Measurements from ENCODE around the gene TBL3. TPM values are rescaled to one million over a fixed set of nuclear protein-coding genes. Genes with fewer than 3 reads are reported as not detected.
A peak's percentile ranks its signal among the peaks of the same experiment; 100 is the strongest.

TBL3 gene
- total RNA-seq, 2 donors from 2014 or later: 22.0 to 23.6 TPM

DNA sequence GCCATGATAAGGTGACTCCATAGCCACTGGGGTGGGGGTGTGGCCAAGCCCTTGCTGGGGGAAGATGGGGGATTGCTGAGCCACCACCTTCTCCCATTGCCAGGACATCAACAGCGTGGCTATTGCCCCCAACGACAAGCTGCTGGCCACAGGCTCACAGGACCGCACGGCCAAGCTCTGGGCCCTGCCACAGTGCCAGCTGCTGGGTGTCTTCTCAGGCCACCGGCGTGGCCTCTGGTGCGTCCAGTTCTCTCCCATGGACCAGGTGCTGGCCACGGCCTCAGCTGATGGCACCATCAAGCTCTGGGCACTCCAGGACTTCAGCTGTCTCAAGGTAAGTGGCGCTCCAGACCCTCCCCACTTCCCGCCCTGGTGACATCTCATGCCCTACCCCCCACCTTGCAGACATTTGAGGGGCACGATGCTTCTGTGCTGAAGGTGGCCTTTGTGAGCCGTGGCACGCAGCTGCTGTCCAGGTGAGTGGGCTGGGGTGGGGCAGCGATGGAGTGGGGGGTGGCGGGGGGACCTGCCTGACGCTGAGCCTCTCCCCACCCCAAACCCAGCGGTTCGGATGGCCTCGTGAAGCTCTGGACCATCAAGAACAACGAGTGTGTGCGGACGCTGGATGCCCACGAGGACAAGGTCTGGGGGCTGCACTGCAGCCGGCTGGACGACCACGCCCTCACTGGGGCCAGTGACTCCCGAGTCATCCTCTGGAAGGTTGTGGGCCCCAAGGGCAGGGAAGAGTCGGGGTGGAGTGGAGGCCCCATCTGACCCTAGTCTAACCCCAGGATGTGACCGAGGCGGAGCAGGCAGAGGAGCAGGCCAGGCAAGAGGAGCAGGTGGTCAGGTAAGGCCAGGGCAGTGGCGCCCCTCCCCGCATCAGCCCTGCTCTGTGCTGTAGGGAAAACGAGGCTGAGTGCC, 5.4 kb downstream of the TBL3 start:
- intact Hi-C loops (cut with DNase I, micrococcal nuclease): no loop called here
- ATAC-seq (no peak), DNase-seq (peak in 1 of 2 donors; percentile 9)

DNA sequence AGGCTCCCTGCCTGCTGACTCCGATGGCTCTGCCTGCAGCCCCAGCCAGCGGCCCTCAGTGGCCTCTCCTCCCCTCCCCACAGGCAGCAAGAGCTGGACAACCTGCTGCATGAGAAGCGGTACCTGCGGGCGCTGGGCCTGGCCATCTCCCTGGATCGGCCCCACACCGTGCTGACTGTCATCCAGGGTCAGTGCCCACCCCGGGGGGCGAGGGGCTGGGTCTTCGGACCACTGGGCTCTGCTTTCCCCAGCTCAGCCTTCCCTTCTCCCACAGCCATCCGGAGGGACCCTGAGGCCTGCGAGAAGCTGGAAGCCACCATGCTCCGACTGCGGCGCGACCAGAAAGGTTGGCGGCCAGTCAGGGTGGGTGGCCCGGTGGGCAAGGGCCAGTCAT, 6.0 kb downstream of the TBL3 start:
- no peak for ATAC-seq

DNA sequence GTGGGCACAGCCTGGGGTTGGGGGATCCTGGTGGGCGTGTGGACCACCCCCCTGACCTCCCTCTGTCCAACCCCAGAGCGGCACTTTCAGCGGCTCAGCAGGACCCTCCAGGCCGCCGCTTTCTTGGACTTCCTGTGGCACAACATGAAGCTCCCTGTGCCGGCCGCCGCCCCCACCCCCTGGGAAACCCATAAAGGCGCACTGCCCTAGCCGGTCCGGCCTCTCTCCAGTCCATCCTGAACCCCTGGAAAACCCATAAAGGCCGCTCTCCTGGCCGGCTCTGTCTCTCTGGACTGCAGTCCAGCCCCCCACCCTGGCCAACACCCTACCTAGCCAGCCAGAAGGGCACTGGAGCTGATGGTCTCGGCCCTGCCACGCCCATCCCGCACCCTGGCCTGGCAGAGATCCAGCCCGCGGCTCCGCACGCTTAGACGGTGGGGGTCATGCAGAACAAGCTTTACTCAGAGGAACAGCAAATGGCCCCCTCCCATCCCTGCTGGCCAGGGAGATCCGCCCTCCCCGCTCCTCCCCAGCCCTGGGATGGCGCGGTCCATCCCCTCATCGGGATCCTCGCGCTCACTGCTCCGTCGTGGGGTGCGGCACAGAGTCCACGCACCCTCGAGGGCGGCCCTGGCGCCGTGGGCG, 6.7 kb downstream of the TBL3 start:
- peak in 1 of 2 donors; percentile 32 for DNase-seq
- intact Hi-C loops (cut with DNase I, micrococcal nuclease): no loop called here
- peak; percentile 0 for ATAC-seq

More for the DNA sequence above, 6.0 kb downstream of the TBL3 start:
- no peak for DNase-seq
- intact Hi-C loops (cut with DNase I, micrococcal nuclease): no loop called here

DNA sequence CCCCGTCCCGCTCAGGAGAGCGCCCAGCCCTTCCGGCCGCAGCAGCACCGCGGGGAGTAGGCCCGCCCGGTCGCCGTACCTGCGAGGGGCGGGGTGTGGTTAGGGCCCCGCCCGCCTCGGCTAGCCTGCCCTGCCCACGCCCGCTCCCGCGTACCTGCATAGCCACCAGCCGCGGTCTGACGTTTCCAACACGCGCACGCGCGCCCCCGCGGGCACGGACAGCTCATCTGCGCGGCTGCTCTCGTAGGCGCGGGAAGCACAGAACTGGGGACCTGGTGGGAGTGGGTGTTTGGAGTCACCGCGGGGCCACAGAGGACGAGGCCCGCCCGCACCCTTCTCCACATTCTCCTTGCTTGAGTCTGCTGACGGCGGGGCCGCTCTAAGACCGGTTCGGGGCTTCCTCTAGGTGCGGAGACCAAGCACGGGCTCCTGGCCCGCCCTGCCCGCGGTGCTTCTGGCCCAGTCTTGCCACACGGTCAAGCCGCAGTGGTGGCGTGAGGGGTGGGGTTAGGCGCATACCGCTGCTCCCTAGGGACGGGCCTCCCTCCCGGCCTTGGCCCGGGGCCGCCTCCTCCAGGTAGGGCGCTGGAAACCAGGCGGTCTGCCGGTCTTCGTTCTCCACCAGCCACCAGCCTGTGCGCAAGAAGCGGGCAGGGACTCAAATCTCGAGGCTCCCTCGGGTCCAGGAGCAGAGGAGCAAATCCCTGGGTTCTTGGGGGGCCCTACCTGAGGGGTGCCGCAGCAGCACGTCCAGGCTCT, 7.6 kb downstream of the TBL3 start:
- intact Hi-C loops (cut with DNase I, micrococcal nuclease): no loop called here
- DNase-seq (peak; percentile 90 to 92), ATAC-seq (peak; percentile 57)

DNA sequence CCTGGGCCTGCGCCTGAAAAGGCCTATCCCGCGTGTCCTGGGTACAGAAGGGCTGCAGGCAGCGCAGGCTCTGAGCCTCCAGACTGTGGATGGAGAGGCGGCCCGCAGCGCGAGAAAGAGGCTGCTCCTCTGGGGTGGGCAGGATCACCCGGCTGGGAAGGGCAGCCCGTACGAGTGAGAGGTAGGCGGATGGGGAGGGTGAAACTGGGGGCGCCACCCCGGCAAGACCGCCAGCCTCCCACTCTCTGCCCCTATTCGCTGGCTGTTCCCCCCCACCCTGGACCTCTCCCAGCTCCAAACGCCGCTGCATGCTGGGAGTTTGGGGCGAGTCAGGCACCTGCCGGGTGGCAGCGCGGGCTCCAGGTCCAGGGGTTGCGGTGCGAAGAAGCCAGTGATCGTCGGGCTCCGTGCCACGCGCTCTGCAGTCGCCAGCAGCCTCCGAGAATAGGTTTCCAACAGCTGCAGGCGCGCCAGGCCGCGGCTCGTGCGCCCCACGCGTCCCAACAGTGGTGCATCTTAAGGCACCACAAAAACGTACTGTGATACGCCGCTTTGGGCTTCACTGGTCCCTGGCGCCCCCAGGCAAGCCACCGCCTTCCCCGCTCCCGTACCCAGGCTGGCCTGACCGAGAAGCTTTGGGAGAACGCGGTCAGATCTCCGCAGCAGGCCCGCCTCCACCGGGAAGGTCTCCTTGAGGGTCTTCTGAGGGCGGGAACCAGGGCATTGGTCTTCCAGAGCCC, 8.3 kb downstream of the TBL3 start:
- intact Hi-C loops (cut with DNase I, micrococcal nuclease): no loop called here
- ATAC-seq (peak; percentile 6), DNase-seq (peak in 1 of 2 donors; percentile 60)

DNA sequence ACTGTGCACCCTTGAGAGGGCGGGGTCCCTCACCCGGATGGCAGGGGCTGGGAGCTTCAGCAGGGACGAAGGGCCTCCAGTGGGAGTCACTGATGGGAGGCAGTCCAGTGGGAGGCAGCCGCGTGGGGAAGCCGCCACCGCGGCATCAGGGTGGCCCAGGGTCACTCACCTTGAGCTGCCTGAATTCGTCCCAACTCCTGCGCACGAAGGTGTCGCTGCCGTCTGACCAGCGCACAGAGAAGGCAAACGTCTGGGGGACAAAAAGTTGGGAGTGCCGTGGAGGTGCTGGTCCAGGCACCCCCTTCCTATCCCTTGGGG, 8.9 kb downstream of the TBL3 start:
- no peak for ATAC-seq
- no peak for DNase-seq
- intact Hi-C loops (cut with DNase I, micrococcal nuclease): no loop called here

DNA sequence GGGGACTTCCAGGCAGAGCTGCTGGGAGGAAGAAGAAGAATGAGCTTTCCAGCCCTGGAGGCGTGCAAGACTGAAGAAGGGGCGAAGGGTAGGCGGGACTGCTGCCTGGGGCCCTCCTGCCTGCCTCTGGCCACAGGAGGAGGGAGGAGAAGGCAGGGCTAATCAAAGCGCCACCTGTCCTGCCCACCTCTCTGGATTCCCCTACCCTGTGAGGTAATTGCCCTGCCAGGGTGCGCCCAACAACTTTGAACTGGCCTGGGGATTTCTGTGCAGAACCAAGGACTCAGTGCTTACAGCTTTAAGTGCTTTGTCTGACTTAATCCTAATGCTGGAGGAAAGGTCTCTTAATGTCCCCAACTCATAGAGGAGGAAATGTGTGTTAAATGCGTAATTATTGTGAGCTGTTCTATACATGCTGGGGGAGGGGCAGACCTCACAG, 9.6 kb downstream of the TBL3 start, which contains the start of gene NOXO1:
NOXO1 (minus strand) TSS at position 72 of the 439 bp plus-strand sequence. CDS start 290 bp downstream, outside the sequence.
- peak; percentile 44 for ATAC-seq
- DNase-seq: peak; percentile 81 to 89
- intact Hi-C loops (cut with DNase I, micrococcal nuclease): no loop called here

DNA sequence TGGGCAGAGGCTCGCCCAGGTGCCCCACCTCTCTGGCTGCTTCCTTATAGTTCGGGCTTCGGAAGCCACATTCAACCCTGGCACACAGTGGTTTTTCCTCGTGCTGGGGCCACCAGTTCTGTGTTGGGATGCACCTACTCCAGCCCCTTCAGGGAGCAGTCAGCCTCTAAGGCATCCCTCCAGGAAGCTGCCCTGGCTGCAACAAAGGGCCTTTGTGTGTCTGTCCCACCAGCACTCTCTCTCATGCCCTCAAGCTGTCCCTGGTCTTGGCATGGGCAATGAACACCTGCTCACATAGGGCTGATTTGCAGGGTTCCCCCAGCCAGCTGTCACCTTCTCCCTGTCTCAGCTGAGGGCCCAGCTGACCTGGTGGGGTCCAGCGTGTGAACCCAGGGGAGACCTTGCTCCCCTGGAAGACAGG, 10.2 kb downstream of the TBL3 start:
- intact Hi-C loops (cut with DNase I, micrococcal nuclease): no loop called here
- peak; percentile 72 to 82 for DNase-seq
- ATAC-seq: peak; percentile 34

DNA sequence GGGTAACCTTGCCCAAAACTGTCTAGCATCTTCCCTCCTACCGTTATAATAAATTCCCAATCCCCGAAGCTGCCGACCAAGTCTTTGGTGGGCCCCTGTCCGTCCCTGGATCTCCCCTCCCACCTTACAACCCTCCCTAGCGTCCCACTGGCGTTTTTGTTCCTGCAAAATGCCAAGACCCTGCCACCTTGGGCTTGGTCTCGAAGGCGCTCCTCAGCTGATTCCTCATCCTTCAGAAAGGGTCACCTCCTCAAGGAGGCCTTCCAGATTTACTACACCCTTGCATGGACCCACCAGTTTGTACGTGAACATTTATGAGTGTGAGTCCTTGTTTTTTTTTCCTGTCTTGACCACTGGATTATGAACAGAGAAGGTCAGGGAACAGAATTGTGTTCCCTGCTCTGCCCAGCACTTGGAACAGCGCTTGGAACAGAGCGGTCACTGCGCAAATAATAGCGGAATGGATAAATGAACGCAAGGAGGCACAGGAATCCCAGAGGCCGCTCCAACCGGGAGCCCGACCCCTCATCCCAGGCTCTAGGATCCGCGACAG, 11.2 kb downstream of the TBL3 start:
- intact Hi-C loops (cut with DNase I, micrococcal nuclease): no loop called here
- DNase-seq (no peak), ATAC-seq (no peak)

DNA sequence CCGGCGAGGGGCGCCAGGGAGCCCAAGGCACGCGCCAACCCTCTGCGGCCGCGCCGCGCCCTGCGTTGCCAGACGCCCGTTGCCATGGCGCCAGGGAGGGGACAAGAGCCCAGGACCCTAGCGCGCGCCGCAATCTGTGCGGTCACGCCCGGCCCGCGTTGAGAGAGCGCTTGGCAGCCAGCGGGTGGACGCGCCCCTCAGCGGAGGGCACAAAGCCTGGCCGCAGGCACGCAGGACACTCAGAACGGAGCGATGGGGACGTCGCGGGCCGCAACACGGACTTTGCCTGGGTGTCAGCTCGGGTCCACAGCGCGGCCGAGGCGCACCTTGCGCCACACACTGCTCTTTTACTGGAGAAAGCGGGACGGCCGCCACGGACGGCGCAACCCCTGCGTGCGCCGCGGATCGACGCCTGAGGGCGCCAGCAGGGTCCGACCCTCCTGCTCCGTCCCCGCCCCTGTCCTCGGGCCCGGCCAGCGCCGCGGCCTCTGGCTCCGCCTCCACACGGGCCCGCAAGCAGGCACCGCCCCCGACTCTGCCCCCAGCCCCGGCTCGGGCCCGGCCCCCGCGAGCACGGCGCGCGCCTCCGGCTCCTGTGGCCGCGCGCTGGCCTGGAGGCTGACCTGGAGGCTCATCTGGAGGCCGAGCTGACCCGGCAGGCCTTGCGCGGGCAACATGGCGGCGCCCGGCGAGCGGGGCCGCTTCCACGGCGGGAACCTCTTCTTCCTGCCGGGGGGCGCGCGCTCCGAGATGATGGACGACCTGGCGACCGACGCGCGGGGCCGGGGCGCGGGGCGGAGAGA, 11.9 kb downstream of the TBL3 start, which contains the start of gene GFER:
GFER (plus strand) TSS at position 650 of the 803 bp plus-strand sequence; CDS start at position 676, 26 bp downstream.
- ATAC-seq: peak; percentile 51
- DNase-seq: peak; percentile 90 to 92
- intact Hi-C loops (cut with DNase I, micrococcal nuclease): no loop called here

DNA sequence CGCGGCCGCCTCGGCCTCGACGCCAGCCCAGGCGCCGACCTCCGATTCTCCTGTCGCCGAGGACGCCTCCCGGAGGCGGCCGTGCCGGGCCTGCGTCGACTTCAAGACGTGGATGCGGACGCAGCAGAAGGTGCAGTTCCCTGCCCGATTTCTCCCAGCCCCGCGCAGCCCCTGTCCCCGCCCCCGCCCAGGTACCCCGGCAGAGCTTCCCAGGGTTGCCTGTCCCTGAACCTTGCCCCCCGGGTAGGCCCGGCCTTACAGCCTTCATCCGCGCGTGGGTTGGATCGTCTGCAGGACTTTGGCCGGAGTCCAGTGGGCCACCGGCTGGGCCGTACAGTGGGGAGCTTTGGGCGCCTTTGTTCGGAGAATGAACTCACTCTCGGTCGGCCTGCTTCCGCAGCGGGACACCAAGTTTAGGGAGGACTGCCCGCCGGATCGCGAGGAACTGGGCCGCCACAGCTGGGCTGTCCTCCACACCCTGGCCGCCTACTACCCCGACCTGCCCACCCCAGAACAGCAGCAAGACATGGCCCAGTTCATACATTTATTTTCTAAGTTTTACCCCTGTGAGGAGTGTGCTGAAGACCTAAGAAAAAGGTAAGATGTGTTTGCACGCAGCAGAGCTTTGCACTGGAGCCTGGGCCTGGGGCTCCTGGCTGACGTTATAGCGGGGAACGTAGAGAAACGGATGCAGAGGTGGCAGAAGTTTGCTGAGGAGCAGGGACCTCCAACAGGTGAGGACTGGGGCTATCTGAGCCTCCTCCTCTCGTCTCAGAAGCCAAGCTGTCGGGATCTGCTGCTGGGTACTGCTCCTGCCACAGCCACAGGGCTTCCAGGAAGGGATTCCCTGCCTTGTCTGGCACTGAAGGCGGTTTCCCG, 12.7 kb downstream of the TBL3 start:
- peak in 1 of 2 donors; percentile 69 for DNase-seq
- peak; percentile 8 for ATAC-seq
- intact Hi-C loops (cut with DNase I, micrococcal nuclease): no loop called here

DNA sequence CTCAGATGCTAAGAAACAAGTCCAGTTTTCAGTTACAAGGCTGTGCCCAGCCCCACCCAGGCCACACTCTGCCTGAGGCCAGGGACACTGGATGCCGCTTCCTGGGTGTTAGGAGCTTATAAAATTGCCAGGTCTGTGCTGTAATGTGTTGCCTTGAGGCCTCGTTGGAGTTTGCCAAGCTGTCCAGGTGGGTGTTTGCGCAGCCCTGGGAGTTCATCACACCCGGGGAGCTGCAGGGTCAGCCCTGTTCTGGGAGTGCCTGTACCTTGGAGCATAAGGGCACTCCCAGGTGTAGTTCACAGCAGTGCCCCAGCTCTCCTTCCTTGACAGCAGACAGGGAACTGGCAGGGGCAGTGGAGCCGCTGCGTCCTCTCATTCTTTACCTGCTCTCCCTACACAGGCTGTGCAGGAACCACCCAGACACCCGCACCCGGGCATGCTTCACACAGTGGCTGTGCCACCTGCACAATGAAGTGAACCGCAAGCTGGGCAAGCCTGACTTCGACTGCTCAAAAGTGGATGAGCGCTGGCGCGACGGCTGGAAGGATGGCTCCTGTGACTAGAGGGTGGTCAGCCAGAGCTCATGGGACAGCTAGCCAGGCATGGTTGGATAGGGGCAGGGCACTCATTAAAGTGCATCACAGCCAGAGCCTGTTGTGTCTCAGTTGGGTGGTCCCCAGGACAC, 13.8 kb downstream of the TBL3 start:
- DNase-seq (peak; percentile 73 to 82), ATAC-seq (peak; percentile 38)
- intact Hi-C loops (cut with DNase I, micrococcal nuclease): no loop called here

DNA sequence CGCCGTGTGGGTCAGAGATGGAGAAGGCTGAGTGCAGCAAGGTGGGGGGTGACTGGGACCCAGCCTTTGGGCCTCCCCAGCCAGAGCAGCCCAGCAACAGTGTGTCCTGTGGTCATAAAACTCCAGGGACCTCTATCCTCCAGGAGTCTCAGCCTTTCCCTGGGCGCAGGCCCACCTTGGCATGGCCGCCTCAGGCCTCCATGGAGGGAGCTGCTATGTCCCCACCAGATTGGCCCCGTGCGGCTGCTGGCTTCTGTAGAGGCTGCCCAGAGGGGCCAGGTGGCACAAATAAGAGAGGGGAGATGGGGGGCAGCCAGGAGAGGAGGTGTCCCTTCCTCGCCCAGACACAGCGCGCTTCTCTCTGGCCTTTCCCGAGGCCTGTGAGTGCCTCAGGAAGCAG, 15.3 kb downstream of the TBL3 start:
- ATAC-seq: no peak
- no peak for DNase-seq
- intact Hi-C loops (cut with DNase I, micrococcal nuclease): no loop called here

DNA sequence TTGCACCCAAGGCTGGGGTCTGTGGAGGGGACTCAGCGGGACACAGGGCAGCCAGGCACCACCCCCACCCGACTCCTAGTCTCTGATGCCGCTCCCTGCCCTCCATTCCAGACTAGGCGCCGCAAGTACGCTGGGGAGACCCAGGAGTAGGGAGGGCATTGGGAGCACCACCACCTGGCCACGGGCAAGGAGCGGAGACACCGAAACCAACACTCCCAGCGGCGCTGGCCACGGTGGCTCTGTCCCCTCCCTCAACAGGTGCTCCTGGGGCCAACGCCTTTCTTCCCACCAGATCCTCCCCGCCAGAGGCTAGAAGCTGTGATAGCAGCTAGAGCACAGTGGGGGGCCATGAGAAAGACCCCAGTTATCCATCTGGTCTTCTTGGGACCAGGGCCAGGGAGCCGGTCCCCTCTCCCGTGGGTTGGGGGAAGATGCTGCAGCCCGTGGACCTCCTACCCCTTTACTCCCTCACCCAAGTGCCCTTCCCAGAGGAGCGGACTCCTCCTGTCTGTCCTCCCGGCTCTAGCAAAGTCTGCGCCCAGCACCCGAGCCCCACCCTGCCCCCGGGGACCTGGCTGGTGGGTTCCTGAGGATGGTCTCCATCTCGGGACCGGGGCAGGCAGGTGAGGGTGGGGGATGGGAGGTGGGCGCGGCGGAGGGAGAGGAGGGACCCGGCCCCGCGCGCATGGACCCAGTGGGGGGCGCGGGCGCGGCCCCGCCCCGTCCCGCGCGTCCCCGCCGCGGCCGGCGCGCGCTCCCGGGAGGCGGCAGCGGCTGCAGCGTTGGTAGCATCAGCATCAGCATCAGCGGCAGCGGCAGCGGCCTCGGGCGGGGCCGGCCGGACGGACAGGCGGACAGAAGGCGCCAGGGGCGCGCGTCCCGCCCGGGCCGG, 17.6 kb downstream of the TBL3 start, which contains the start of gene SYNGR3:
SYNGR3 (plus strand) TSS at position 762 of the 892 bp plus-strand sequence. CDS start 133 bp downstream, outside the sequence.
- no peak for DNase-seq
- intact Hi-C loops (cut with DNase I, micrococcal nuclease): no loop called here
- no peak for ATAC-seq

DNA sequence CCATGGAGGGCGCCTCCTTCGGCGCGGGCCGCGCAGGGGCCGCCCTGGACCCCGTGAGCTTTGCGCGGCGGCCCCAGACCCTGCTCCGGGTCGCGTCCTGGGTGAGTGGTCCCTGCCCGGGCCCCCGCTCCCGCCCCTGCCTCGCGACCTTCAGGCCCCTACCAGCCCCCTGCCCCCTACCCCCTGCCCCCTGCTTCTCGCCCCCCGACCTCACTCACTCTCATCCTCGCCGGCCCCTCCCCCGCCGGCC, 18.2 kb downstream of the TBL3 start:
- no peak for DNase-seq
- no peak for ATAC-seq
- intact Hi-C loops (cut with DNase I, micrococcal nuclease): no loop called here

Data from left colon (tissue), 2 donors.